Liver (tissue), 9 donors: ENCODE data around the gene SIKE1. TPM values are rescaled to one million over a fixed set of nuclear protein-coding genes. Genes with fewer than 3 reads are reported as not detected.

ENCODE experiments used
- DNase-seq: peaks from one replicate; pipeline ENCODE4 v3.0.0-alpha.2; 2017; ENCODE audit warnings: low spot score
- H3K27ac ChIP-seq, 2 donors: one replicate each; pipeline ENCODE4 v1.7.0; 2013; ENCODE audit warnings: inconsistent platforms in 2 of 2, low read length in 2 of 2, control low read depth in 1 of 2, low read depth in 1 of 2, mild to moderate bottlenecking in 1 of 2
- H3K27me3 ChIP-seq, 4 donors: one replicate each; pipeline versions ENCODE4 v1.6.1 to v1.7.0; 2013; ENCODE audit warnings: low read length in 3 of 4, inconsistent platforms in 1 of 4, mild to moderate bottlenecking in 1 of 4, moderate library complexity in 1 of 4; ENCODE audit not compliant: control insufficient read depth in 4 of 4, insufficient read depth in 4 of 4
- H3K36me3 ChIP-seq, 4 donors: one replicate each; pipeline versions ENCODE4 v1.6.1 to v1.7.0; 2013; ENCODE audit warnings: low read length in 3 of 4, mild to moderate bottlenecking in 3 of 4, low read depth in 1 of 4, moderate library complexity in 1 of 4; ENCODE audit not compliant: control insufficient read depth in 4 of 4, insufficient read depth in 3 of 4
- H3K4me1 ChIP-seq, 4 donors: one replicate each; pipeline versions ENCODE4 v1.6.1 to v1.7.0; 2013; ENCODE audit warnings: low read length in 3 of 4, mild to moderate bottlenecking in 3 of 4, moderate library complexity in 1 of 4; ENCODE audit not compliant: control insufficient read depth in 4 of 4, insufficient read depth in 4 of 4
- H3K4me3 ChIP-seq, 3 donors: one replicate each; pipeline versions ENCODE4 v1.6.1 to v1.7.0; 2013; ENCODE audit warnings: low read length in 3 of 3, control low read depth in 1 of 3, low read depth in 1 of 3, mild to moderate bottlenecking in 1 of 3
- H3K9ac ChIP-seq, 2 donors: one replicate each; pipeline ENCODE4 v1.7.0; 2013; ENCODE audit warnings: low read length in 2 of 2, mild to moderate bottlenecking in 2 of 2, moderate library complexity in 2 of 2, control low read depth in 1 of 2, low read depth in 1 of 2
- H3K9me3 ChIP-seq, 4 donors: one replicate each; pipeline versions ENCODE4 v1.6.1 to v1.7.0; 2013; ENCODE audit warnings: low read length in 3 of 4; ENCODE audit not compliant: control insufficient read depth in 4 of 4
- CTCF ChIP-seq: fragments of 150-350 bp; IDR thresholded peaks from 2 replicates; pipeline ENCODE4 v1.5.1; 2017; ENCODE audit warnings: improper control_type of control experiment, low read depth, low read length; ENCODE audit not compliant: missing input control
- EGR1 ChIP-seq, 2 donors: IDR thresholded peaks; 2 replicates each; pipeline ENCODE4 v1.6.1; 2016 to 2018; ENCODE audit warnings: antibody characterized with exemption in 2 of 2, low read depth in 2 of 2
- FOXA1 ChIP-seq: IDR thresholded peaks from 2 replicates; pipeline ENCODE4 v1.6.1; 2016; ENCODE audit warnings: antibody characterized with exemption
- GABPA ChIP-seq, 2 donors: IDR thresholded peaks in 1 of 2; conservative IDR thresholded peaks in 1 of 2; 2 replicates each; pipeline ENCODE4 v1.6.1; 2016; ENCODE audit warnings: antibody characterized with exemption in 2 of 2, mild to moderate bottlenecking in 1 of 2, moderate library complexity in 1 of 2
- HNF4A ChIP-seq, 2 donors: conservative IDR thresholded peaks; 2 replicates each; pipeline ENCODE4 v1.6.1; 2016; ENCODE audit warnings: antibody characterized with exemption in 2 of 2, mild to moderate bottlenecking in 2 of 2
- HNF4G ChIP-seq: IDR thresholded peaks from 2 replicates; pipeline ENCODE4 v1.6.1; 2016; ENCODE audit warnings: antibody characterized with exemption
- JUND ChIP-seq, 2 donors: IDR thresholded peaks; 2 replicates each; pipeline ENCODE4 v1.6.1; 2016; ENCODE audit warnings: antibody characterized with exemption in 2 of 2
- MAX ChIP-seq: IDR thresholded peaks from 2 replicates; pipeline ENCODE4 v1.6.1; 2016; ENCODE audit warnings: antibody characterized with exemption
- NR2F2 ChIP-seq: IDR thresholded peaks from 2 replicates; pipeline ENCODE4 v1.6.1; 2016; ENCODE audit warnings: antibody characterized with exemption
- REST ChIP-seq: IDR thresholded peaks from 2 replicates; pipeline ENCODE4 v1.6.1; 2016; ENCODE audit warnings: antibody characterized with exemption, mild to moderate bottlenecking
- RXRA ChIP-seq, 2 donors: IDR thresholded peaks; 2 replicates each; pipeline ENCODE4 v1.6.1; 2017 to 2018; ENCODE audit warnings: antibody characterized with exemption in 2 of 2, mild to moderate bottlenecking in 1 of 2
- SP1 ChIP-seq: IDR thresholded peaks from 2 replicates; pipeline ENCODE4 v1.6.1; 2018; ENCODE audit warnings: antibody characterized with exemption, mild to moderate bottlenecking
- TAF1 ChIP-seq: conservative IDR thresholded peaks from 2 replicates; pipeline ENCODE4 v1.6.1; 2016; ENCODE audit warnings: antibody characterized with exemption, mild to moderate bottlenecking
- YY1 ChIP-seq: IDR thresholded peaks from 2 replicates; pipeline ENCODE4 v1.6.1; 2016; ENCODE audit warnings: antibody characterized with exemption, mild to moderate bottlenecking
- WGBS: extraction: QIAGEN DNeasy Blood & Tissue Kit; methylation state at CpG from one replicate; pipeline ENCODE4 v1.1.7; 2013; 5-methylcytosine and 5-hydroxymethylcytosine counted together
- polyA plus RNA-seq, 2 donors: library from polyadenylated mRNA; stranded (reverse) in 1 of 2; unstranded in 1 of 2; fragments of 200-250 nt in 1 of 2; fragments of >200 nt in 1 of 2; fragmentation: Nextera tagmentation in 1 of 2; extraction: Ambion mirVana in 1 of 2; gene quantifications; one replicate each; pipeline versions ENCODE4 v1.2.1 to v1.2.3, GENCODE V29; 2013 to 2015
- total RNA-seq, 2 donors: library from RNA; depleted of rRNA; stranded (reverse); fragments of >200 nt; gene quantifications; one replicate each; pipeline ENCODE4 v1.2.3, GENCODE V29; 2014
- TF ChIP-seq, protein P1 (sequence below): IDR thresholded peaks from 2 replicates; pipeline ENCODE4 v1.6.1; 2016; ENCODE audit warnings: antibody characterized with exemption
- donor health status: healthy.
- donor health status: healthy.
- donor health status: healthy.
- donor health status: healthy.
- donor health status: healthy.

Gene SIKE1
- total and polyA plus RNA-seq, 4 donors = 12.0 to 40.4 (median 22.6) TPM

GRCh38 chr1:114756949-114757454 lies 23.5 kb downstream of the SIKE1 start:
- H3K27ac ChIP-seq = peak overlapping the region; percentile 98
- no peak for DNase-seq
- no peaks in the 10 kb centered on the region for H3K9me3 ChIP-seq
- H3K9ac ChIP-seq = peak overlapping the region; percentile 96 to 98
- peaks cover 4 to 45% (median 43%) of the 10 kb centered on the region in 4 donors for H3K4me1 ChIP-seq
- H3K4me3 ChIP-seq = peak overlapping the region; percentile 76 to 96 (median 88)
- H3K27me3 ChIP-seq = no peaks in the 10 kb centered on the region
- TF ChIP-seq HNF4G = no peak
- no peak for TF ChIP-seq GABPA (IDR thresholded peaks at IDR 0.05 in 1 of 2, conservative IDR thresholded peaks at IDR 0.05 in 1 of 2)
- TF ChIP-seq HNF4A (conservative IDR thresholded peaks at IDR 0.05) = no peak
- no peak for TF ChIP-seq SP1
- TF ChIP-seq FOXA1 = no peak
- no peak for TF ChIP-seq MAX
- no peak for TF ChIP-seq CTCF
- TF ChIP-seq JUND (IDR thresholded peaks at IDR 0.05) = no peak
- no peak for TF ChIP-seq RXRA (IDR thresholded peaks at IDR 0.05)
- no peak for TF ChIP-seq TAF1
- TF ChIP-seq NR2F2 = no peak
- TF ChIP-seq EGR1 (IDR thresholded peaks at IDR 0.05; ENCODE audit: low read depth in 2 of 2) = no peak
- TF ChIP-seq, protein P1, sequence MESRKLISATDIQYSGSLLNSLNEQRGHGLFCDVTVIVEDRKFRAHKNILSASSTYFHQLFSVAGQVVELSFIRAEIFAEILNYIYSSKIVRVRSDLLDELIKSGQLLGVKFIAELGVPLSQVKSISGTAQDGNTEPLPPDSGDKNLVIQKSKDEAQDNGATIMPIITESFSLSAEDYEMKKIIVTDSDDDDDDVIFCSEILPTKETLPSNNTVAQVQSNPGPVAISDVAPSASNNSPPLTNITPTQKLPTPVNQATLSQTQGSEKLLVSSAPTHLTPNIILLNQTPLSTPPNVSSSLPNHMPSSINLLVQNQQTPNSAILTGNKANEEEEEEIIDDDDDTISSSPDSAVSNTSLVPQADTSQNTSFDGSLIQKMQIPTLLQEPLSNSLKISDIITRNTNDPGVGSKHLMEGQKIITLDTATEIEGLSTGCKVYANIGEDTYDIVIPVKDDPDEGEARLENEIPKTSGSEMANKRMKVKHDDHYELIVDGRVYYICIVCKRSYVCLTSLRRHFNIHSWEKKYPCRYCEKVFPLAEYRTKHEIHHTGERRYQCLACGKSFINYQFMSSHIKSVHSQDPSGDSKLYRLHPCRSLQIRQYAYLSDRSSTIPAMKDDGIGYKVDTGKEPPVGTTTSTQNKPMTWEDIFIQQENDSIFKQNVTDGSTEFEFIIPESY = no peak
- no peak for TF ChIP-seq YY1
- WGBS = under 1% methylated on average over 17 of the region's 17 CpGs
- H3K36me3 ChIP-seq = no peaks in the 10 kb centered on the region

DNA sequence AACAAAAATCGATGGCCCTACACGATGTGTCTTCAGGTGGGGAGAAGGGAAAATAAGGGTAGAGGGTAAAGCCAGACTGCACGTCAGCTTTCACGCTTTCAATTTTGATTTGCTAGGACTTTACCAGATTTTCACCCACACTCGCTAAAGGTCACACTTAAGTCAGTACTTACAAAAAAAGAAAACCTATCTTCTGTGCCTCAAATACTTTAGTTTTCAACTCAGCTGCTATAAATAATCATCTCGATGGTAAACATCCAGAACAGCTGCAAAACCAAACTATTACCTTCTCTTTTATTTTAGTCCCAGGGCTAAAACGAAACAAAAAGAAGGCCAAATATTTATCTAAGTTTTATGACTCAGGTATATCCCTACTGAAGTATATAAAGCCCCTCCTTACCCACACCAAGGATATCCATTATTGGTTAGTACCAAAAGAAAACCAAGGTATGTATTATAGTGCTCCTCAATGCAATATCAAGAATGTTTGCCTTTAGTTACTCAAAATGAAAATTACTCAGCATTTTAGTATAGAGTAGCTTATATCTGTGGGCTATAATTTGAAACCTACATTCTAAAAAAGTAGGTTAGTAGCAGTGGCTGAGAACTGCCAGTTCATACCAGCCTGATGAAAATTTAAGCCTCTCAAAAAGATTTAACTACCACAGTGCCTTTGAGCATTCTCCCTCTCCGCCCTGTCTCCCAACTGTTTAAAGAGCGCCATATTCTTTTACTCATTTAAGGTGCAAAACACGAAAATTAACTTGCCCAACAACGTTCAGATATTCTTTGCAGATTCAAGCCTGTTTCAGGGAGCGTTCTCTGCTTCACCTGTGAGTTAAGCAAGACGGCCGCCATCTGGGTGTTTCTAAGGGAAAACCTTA lies 24.2 kb downstream of the SIKE1 start:
- peak overlapping the region; percentile 96 to 98 for H3K9ac ChIP-seq
- peak overlapping the region; percentile 98 for H3K27ac ChIP-seq
- H3K27me3 ChIP-seq = no peaks in the 10 kb centered on the region
- H3K4me1 ChIP-seq = peaks cover 7 to 51% (median 46%) of the 10 kb centered on the region in 4 donors
- no peak for DNase-seq
- peak overlapping the region; percentile 76 to 96 (median 88) for H3K4me3 ChIP-seq
- WGBS = 13% methylated on average over 14 of the region's 14 CpGs
- H3K9me3 ChIP-seq = no peaks in the 10 kb centered on the region
- H3K36me3 ChIP-seq = no peaks in the 10 kb centered on the region
- TF ChIP-seq REST = no peak
- no peak for TF ChIP-seq EGR1 (IDR thresholded peaks at IDR 0.05; ENCODE audit: low read depth in 2 of 2)
